ENCODE measurements around the gene DUSP22.

The DUSP22 gene

DNA sequence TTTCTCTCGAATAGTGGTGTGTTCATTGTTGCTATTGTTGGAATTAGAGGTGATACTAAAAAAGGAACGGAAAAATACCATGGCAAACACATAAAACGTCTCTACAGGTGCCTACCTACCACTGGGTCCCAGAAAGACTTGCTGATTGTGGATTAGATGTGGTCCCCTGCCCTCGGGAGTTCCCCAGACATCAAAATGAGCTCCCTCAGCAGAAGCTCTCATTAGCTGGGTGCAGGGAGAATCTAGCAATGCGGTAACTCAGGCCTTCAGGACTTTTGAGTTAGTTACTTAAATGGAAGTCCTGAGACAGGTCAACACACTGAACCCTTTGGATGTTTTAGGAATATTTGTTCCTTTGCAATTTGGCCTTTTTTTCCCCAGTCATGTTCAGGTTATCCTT is 105.3 kb downstream of the DUSP22 start:
- DNase-seq, result no peak

DNA sequence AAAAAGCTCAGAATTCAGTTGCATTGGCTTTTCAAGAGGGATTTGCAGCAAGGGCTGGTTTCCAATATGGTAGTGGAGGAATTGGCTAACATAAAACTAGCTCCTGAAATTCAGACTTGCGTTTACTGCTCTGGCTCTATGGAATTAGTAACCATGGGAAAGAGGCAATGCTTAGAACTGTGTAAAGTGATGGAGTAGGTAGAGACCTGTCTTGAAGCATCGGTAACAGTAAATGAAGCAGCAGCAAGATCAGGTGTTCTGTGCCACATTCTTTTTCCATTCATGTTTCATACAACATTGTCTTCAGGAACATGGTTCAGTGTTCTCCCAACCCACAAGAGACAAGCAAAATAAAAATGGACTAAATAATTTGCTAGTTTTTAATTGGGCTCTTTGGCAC is 105.8 kb downstream of the DUSP22 start:
- DNase-seq, result no peak

DNA sequence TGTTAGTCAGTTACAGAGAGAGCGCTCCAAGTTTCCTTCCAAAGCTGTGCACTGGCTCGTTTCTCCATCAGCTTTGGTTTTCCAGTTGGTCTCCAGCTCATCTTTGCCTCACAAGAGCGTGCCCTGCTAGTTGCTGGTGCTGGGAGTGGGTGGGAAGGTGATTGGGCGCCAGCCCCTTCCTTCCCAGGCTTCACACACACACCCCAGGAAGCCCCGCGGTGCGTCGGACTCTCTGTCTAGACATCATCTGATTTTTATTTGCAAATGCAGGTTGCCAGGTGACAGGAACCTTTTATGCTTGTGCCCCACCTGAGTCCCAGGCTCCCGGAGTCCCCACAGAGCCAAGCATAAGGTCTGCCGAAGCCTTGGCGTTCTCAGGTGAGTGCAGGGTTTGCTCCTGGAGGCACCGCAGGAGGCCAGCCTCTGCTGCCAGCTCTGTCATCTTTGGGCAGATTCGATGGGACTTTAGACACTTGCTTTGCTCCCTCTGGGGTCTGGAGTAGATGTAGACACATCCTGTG is 106.3 kb downstream of the DUSP22 start:
- no peak for DNase-seq

DNA sequence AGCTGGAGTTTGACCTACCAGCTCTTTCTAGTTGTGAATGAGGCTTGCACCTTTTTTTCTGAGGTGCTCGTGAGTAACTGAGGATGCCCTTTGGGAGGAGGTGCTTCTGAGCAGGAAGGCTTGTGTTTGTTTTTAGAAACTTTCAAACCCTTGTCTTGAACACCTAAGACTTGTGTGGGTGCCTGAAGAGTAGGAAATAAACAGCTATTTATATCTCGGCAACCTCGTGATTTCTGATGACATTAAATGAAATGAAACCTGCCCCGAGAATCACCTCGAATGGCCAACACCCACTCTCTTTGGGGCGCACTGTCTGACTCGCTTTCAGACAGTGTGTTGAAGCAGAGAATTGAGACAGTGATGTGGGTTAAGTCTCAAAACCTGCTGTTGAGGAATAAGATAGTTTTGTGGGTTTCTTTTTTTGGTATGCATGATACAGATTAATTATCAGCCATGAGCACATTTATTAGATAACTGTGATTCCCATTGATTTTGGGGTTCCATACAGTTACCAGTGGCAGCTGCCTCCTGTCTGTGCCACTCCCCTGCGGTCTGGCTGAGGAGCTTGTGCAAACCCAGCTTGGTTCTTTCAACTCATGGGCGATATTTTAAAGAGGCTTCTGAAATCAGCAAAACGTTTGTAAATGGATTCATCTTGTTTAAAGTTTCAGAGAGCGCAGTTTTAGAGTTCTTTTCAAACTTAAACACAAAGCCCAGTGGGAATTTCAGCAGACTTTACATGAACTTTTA is 107.7 kb downstream of the DUSP22 start:
- no peak for DNase-seq

DNA sequence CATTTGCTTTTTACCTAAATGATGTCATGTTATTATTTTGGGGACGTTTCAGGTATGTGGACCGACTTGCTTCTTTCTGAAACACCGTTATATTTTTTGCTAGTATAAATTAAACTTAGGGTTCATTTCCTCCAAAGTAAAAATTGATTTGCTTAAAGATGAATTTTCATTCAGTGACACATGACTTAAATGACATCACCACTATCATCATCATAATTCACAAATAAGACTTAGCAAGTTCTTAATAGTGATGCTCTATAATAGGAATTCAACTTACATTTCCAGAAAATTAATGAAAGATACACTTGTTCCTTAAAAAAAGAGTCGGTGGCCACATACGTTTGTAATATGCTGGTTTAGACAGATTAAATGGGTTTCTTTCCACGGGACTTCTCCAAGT is 108.5 kb downstream of the DUSP22 start:
- no peak for DNase-seq

All from suppressor macrophage treated with lipopolysaccharide for 4 hours (primary cell).